HG03139 (cell line): Measurements from ENCODE around the gene SUN1.
"Not testable (repeated sequence)": the region's sequence is repeated elsewhere in the genome, so short reads cannot be mapped to it uniquely, and the experiment has no call there.

ENCODE experiments used
- ATAC-seq: cut with Tn5 transposase; IDR thresholded peaks from one replicate; pipeline ENCODE4 v1.9.1; 2021; ENCODE audit not compliant: unreplicated experiment

SUN1 gene

GRCh38 chr7:832167-832967 lies at the start of gene SUN1:
Gene SUN1 (plus strand): TSS chr7:832476. CDS start chr7:832525, 49 bp downstream.
- no peak for ATAC-seq

GRCh38 chr7:782718-783449 lies 49.4 kb upstream of the SUN1 start:
- ATAC-seq: no peak

DNA sequence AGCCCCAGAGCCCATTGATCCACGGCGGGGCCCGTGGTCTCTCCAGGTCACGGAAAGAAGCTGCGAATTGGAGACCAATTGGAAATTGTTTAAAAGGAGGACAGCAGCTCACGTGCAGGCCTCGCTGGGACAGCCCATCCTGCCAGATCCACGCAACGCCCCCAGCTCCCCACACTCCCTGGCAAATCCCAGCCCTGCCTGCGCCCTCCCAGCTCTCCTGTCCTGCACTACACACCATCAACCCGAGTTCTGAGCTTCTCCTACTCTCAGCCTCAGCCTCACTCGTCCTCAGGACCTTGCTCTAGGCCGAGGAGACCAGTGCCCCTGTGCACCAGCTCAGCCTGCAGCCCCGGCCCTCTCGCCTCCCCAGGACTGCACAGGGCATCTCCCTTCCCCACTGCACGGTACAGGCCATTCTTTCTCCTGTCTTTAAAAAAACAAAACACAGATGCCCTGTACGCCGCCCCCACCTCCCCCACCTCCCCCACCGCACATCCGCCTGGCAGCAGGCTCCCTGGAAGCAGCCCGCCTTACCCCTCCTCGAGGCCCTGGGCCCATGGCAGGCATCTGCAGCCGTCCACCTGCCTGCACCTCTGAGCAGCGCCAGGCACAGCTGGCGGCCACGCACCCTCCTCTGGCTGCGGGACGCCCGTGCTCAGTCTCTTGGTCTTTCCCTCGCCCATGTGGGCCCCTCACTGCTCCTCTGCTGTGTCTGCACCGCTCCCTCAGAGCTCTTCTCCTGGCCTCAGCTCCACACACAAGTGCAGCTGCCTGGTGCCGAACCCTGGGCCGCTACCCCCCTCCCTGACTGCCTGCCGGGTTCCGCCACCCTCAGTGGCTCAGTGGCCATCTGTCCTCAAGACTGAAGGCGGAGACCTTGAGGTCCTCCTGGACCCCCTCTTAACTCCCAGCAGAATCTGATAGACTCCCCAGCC lies 48.5 kb upstream of the SUN1 start:
- no peak for ATAC-seq

- ATAC-seq: no peak
Observed at GRCh38 chr7:784971-785370, 47.3 kb upstream of the SUN1 start.

GRCh38 chr7:785416-785815 lies 46.9 kb upstream of the SUN1 start:
- ATAC-seq: no peak

GRCh38 chr7:786472-787255 lies 45.6 kb upstream of the SUN1 start:
- ATAC-seq: no peak

DNA sequence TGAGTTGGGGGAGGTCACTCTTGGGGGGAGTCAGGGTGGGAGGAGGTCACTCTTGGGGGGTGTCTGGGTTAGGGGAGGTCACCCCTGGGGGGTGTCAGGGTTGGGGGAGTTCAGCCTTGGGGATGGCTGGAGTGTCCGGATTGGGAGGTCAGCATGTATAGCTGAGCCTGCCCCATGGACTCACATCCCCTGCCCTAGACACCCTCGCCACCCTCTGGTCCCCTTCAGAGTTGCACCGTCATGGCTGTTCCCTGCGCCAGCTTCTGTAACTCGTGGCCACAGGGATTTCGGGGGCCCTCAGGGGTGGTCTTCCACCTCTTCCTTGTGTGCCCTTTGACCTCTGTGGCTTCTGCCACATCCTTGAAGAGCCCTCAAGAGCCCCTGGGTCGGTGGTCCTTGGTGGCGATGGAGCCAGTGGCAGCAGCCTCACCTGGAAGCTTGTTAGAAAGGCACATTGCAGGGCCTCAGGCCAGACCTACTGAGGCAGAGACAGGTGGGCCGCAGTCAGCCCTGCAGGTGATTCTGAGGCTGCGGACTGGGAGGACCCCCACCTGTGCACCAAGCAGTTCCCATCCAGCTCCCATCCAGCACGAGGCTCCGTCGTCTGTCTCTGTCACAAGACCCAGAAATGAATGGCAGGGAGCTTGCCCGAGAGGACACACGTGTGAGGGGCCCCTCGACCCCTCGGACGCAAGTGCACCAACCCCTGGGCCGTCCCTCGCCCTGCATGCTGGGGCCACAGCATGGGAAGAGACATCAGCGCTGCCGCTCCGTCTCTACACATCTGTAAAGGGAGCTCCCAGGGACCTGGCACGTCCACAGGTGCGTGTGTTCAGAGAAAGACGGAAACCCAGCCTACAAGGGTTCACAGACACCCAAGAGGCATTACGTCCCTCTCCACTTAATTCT lies 44.7 kb upstream of the SUN1 start:
- no peak for ATAC-seq

- ATAC-seq: no peak
Observed at GRCh38 chr7:791519-791918, 40.8 kb upstream of the SUN1 start.

DNA sequence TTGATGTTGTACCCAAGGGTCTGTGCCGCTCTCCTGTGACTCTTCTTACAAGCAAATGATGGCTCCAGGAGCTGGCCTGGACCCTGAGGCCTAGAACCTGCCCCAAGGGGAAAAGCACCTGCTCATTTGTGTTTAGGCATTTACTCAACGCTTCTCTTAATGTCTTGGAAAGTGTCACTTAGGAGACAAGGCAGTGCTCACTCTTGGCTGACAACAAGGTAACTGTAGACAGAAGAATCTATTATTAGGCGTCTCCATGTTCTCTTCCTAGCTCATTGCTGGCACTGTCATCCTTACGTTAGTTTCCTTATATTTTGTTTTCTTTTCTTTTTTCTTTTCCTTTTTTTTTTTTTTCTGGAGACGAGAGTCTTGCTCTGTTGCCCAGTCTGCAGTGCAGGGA lies 38.1 kb upstream of the SUN1 start:
- ATAC-seq: no peak

DNA sequence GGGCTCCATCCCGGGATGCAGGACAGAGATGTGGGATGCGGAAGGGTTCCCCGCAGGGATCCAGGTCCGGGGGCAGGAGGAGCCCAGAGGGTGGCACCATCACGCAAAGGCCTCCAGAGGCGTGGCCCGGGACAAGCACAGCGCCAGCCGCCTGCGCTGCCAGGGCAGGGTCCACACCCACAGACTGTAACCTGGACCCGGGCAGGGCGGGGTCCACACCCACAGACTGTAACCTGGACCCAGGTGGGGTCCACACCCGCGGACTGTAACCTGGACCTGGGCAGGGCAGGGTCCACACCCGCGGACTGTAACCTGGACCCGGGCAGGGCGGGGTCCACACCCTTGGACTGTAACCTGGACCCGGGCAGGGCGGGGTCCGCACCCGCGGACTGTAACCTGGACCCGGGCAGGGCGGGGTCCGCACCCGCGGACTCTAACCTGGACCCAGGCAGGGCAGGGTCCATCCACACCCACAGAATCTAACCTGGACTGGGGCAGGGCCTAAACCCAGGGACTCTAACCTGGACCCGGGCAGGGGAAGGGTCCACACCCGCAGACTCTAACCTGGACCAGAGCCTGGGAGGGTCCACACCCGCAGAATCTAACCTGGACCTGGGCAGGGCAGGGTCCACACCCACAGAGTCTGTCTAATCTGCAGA lies 37.5 kb upstream of the SUN1 start:
- no peak for ATAC-seq

DNA sequence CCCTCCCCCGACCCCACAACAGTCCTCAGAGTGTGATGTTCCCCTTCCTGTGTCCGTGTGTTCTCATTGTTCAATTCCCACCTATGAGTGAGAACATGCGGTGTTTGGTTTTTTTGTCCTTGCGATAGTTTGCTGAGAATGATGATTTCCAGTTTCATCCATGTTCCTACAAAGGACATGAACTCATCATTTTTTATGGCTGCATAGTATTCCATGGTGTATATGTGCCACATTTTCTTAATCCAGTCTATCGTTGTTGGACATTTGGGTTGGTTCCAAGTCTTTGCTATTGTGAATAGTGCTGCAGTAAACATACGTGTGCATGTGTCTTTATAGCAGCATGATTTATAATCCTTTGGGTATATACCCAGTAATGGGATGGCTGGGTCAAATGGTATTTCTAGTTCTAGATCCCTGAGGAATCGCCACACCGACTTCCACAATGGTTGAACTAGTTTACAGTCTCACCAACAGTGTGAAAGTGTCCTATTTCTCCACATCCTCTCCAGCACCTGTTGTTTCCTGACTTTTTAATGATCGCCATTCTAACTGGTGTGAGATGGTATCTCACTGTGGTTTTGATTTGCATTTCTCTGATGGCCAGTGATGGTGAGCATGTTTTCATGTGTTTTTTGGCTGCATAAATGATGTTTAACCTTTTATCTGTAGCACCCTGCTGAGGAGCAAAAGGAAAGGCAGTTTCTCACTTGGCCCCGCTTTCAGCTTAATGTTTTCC lies 35.7 kb upstream of the SUN1 start:
- ATAC-seq: not testable (repeated sequence)

DNA sequence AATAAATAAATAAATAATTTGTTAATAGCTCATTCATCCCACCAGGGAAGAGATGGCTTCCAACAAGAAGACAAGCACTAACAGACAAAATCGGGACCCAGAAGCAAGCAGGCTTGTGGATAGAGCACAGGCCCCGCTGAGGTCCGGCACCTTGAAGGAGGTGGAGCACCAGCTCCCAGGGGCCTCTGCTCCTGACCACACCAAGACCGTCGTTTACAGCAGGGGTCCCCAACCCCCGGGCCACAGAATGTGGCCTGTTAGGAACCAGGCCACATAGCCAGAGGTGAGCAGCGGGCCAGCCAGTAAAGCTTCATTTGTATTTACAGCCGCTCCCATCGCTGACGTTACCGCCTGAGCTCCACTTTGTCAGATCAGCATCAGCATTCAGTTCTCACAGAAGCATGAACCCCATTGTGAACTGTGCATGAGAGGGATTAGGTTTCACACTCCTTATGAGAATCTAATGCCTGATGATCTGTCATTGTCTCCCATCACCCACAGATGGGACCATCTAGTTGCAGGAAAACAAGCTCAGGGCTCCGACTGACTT lies 33.3 kb upstream of the SUN1 start:
- no peak for ATAC-seq

GRCh38 chr7:800692-801091 lies 31.6 kb upstream of the SUN1 start:
- ATAC-seq: no peak

DNA sequence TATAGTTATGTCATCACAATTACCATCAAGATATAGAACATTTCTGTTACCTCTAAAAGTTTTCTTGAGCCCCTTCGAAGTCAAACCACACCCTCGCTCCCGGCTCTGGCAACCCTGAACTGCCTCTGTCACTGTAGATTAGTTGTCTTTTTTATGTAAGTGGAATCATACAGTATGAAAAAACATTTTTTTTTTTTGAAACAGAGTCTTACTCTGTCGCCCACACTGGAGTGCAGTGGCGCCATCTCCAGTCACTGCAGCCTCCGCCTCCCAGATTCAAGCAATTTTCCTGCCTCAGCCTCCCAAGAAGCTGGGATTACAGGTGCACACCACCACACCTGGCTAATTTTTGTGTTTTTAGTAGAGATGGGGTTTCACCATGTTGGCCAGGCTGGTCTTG lies 30.9 kb upstream of the SUN1 start:
- ATAC-seq: not testable (repeated sequence)

GRCh38 chr7:801940-802381 lies 30.3 kb upstream of the SUN1 start:
- no peak for ATAC-seq

DNA sequence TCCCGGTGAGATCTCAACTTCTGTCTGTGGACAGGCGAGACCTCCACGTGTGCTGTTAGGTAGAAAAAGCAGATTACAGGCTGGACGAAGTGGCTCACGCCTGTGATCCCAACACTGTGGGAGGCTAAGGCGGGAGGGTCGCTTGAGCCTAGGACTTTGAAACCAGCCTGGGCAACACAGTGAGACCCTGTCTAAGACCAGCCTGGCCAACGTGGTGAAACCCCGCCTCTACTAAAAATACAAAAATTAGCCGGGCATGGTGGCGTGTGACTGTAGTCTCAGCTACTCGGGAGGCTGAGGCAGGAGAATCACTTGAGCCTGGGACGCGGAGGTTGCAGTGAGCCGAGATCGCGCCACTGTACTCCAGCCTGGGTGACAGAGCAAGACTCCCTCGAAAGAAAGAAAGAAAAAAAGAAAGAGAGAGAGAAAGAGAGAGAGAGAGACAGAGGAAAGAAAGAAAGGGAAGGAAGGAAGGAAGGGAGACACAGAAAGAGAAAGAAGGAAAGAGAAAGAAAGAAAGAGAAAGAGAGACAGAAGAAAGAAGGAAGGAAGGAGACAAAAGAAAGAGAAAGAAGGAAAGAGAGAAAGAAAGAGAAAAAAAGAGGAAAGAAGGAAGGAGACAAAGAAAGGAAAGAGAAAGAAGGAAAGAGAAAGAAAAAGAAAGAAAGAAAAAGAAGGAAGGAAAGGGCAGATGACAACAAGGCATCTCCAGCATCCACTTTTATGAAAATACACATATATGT lies 29.6 kb upstream of the SUN1 start:
- ATAC-seq: no peak

DNA sequence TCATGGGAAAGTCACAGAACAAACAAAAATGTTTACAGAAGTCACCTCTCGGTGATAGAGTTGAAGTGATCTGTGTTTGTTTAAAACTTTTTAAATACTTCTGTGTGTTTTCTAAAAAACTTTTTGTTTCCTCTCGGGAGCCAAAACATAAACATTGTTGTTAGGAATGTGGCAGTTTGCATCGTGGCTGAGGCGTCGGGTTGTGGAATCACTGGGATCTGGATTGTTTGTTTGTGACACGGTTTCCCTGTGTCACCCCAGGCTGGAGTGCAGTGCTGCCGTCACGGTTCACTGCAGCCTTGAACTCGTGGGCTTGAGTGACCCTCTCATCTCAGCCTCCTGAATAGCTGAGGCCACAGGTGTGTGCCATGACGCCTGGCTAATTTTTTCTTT lies 29.0 kb upstream of the SUN1 start:
- ATAC-seq: no peak
